HL-60/S4 treated with phorbol 12-myristate 13-acetate at 8.2 ng/mL for 4 days and 3 days (cell line): ENCODE data around the gene BLTP1.

ENCODE experiments used
- in situ Hi-C: fragments of 300-500 bp; cut with MboI; formaldehyde crosslinking; loops from 2 replicates; pipeline ENCODE4 v1.15.0; 2022; ENCODE audit warnings: low sequenced_read_pairs

The BLTP1 gene

GRCh38 chr4:122170775-122171174, 18.6 kb downstream of the BLTP1 start:
- in situ Hi-C loops = no loop called here

- in situ Hi-C loops = no loop called here
Observed at GRCh38 chr4:122171323-122171722, 19.2 kb downstream of the BLTP1 start.

GRCh38 chr4:122172266-122172665, 20.1 kb downstream of the BLTP1 start:
- in situ Hi-C loops = no loop called here

GRCh38 chr4:122178961-122179360, 26.8 kb downstream of the BLTP1 start:
- in situ Hi-C loops = no loop called here

- in situ Hi-C loops = no loop called here
Observed at GRCh38 chr4:122195718-122196117, 43.6 kb downstream of the BLTP1 start.
